HEK293 (cell line): ENCODE measurements around the gene PHAX.

Source experiments
- BCL11B ChIP-seq: fragments of 450-650 bp; formaldehyde crosslinking; IDR thresholded peaks from 2 replicates; pipeline ENCODE4 v1.5.1; 2016; ENCODE audit warnings: low read depth, missing biosample characterization, missing genetic modification characterization
- KLF9 ChIP-seq: fragments of 450-650 bp; formaldehyde crosslinking; IDR thresholded peaks from 2 replicates; pipeline ENCODE4 v1.5.1; 2016; ENCODE audit warnings: missing biosample characterization, missing genetic modification characterization, low read depth
- MYNN ChIP-seq: fragments of 450-650 bp; formaldehyde crosslinking; IDR thresholded peaks from 2 replicates; pipeline ENCODE4 v1.5.1; 2016; ENCODE audit warnings: missing biosample characterization, missing genetic modification characterization, borderline replicate concordance
- ZNF10 ChIP-seq: fragments of 450-650 bp; formaldehyde crosslinking; IDR thresholded peaks from 2 replicates; pipeline ENCODE4 v1.5.1; 2017; ENCODE audit warnings: missing biosample characterization, missing genetic modification characterization
- ZNF16 ChIP-seq: fragments of 450-650 bp; formaldehyde crosslinking; IDR thresholded peaks from 2 replicates; pipeline ENCODE4 v1.5.1; 2016; ENCODE audit warnings: low read depth, missing biosample characterization, missing genetic modification characterization
- ZNF24 ChIP-seq: fragments of 450-650 bp; formaldehyde crosslinking; IDR thresholded peaks from 2 replicates; pipeline ENCODE4 v1.5.1; 2016; ENCODE audit warnings: missing biosample characterization, missing genetic modification characterization
- ZNF274 ChIP-seq, 2 experiments: fragments of 200-500 bp in 1 of 2; fragments of 450-650 bp in 1 of 2; sonication (Bioruptor generic) in 1 of 2; formaldehyde crosslinking in 1 of 2; IDR thresholded peaks; 2 replicates each; pipeline versions ENCODE4 v1.5.1 to v1.6.1; 2014 to 2016; ENCODE audit warnings: borderline replicate concordance in 1 of 2, inconsistent platforms in 1 of 2, low read length in 1 of 2, missing biosample characterization in 1 of 2, missing genetic modification characterization in 1 of 2
- ZNF548 ChIP-seq: fragments of 450-650 bp; formaldehyde crosslinking; IDR thresholded peaks from 2 replicates; pipeline ENCODE4 v1.5.1; 2016; ENCODE audit warnings: missing biosample characterization, missing genetic modification characterization
- ZNF707 ChIP-seq: fragments of 450-650 bp; formaldehyde crosslinking; IDR thresholded peaks from 2 replicates; pipeline ENCODE4 v1.5.1; 2016; ENCODE audit warnings: missing biosample characterization, missing genetic modification characterization
- ZNF747 ChIP-seq: fragments of 450-650 bp; formaldehyde crosslinking; IDR thresholded peaks from 2 replicates; pipeline ENCODE4 v1.5.1; 2016; ENCODE audit warnings: missing biosample characterization, missing genetic modification characterization
- ZNF768 ChIP-seq: fragments of 450-650 bp; formaldehyde crosslinking; IDR thresholded peaks from 2 replicates; pipeline ENCODE4 v1.5.1; 2018; ENCODE audit warnings: missing biosample characterization, mild to moderate bottlenecking, missing genetic modification characterization
- TF ChIP-seq, protein P1 (sequence below): fragments of 450-650 bp; formaldehyde crosslinking; IDR thresholded peaks from 2 replicates; pipeline ENCODE4 v1.5.1; 2016; ENCODE audit warnings: missing biosample characterization, missing genetic modification characterization
- TF ChIP-seq, protein P2 (sequence below): fragments of 450-650 bp; formaldehyde crosslinking; IDR thresholded peaks from 2 replicates; pipeline ENCODE4 v1.5.1; 2016; ENCODE audit warnings: missing biosample characterization, missing genetic modification characterization, low read depth

DNA sequence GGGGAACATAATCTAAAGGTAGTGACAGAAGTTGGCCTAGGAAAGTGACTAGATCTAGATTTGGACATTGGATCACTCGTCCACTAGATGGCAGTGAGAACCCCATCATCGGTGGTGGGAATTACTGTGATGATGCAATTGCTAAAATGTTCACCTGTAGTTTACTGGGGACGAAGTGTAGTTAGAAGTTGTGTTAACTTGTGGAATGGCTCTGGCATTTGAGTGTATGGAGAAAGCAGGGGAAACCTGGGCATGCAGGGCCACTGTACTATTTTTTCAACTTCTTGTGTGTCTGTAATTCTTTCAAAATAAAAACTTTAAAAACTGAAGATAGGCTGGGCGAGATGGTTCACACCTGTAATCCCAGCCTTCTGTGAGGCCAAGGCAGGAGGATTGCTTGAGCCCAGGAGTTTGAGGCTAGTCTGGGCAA lies 75.5 kb downstream of the PHAX start:
- TF ChIP-seq ZNF274 (IDR thresholded peaks at IDR 0.05; ENCODE audit: low read length), result no peak
- no peak for TF ChIP-seq ZNF274 (tag by site-specific recombination; IDR thresholded peaks at IDR 0.05; ENCODE audit: borderline replicate concordance)
- no peak for TF ChIP-seq ZNF548 (tag by site-specific recombination)
- TF ChIP-seq, protein P1, sequence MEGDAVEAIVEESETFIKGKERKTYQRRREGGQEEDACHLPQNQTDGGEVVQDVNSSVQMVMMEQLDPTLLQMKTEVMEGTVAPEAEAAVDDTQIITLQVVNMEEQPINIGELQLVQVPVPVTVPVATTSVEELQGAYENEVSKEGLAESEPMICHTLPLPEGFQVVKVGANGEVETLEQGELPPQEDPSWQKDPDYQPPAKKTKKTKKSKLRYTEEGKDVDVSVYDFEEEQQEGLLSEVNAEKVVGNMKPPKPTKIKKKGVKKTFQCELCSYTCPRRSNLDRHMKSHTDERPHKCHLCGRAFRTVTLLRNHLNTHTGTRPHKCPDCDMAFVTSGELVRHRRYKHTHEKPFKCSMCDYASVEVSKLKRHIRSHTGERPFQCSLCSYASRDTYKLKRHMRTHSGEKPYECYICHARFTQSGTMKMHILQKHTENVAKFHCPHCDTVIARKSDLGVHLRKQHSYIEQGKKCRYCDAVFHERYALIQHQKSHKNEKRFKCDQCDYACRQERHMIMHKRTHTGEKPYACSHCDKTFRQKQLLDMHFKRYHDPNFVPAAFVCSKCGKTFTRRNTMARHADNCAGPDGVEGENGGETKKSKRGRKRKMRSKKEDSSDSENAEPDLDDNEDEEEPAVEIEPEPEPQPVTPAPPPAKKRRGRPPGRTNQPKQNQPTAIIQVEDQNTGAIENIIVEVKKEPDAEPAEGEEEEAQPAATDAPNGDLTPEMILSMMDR (tag by site-specific recombination), result peak; percentile 83
- TF ChIP-seq MYNN (tag by site-specific recombination), result no peak
- TF ChIP-seq ZNF747 (tag by site-specific recombination), result no peak
- TF ChIP-seq ZNF10, result no peak
- TF ChIP-seq, protein P2, sequence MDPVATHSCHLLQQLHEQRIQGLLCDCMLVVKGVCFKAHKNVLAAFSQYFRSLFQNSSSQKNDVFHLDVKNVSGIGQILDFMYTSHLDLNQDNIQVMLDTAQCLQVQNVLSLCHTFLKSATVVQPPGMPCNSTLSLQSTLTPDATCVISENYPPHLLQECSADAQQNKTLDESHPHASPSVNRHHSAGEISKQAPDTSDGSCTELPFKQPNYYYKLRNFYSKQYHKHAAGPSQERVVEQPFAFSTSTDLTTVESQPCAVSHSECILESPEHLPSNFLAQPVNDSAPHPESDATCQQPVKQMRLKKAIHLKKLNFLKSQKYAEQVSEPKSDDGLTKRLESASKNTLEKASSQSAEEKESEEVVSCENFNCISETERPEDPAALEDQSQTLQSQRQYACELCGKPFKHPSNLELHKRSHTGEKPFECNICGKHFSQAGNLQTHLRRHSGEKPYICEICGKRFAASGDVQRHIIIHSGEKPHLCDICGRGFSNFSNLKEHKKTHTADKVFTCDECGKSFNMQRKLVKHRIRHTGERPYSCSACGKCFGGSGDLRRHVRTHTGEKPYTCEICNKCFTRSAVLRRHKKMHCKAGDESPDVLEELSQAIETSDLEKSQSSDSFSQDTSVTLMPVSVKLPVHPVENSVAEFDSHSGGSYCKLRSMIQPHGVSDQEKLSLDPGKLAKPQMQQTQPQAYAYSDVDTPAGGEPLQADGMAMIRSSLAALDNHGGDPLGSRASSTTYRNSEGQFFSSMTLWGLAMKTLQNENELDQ (tag by site-specific recombination), result no peak
- no peak for TF ChIP-seq BCL11B (tag by site-specific recombination)
- TF ChIP-seq ZNF707 (tag by site-specific recombination), result no peak
- no peak for TF ChIP-seq KLF9
- no peak for TF ChIP-seq ZNF768 (tag by site-specific recombination)
- no peak for TF ChIP-seq ZNF24 (tag by site-specific recombination)
- TF ChIP-seq ZNF16 (tag by site-specific recombination), result no peak
